Ovary (tissue), 3 donors: Measurements from ENCODE around the gene RNF38.
"Not testable (repeated sequence)": the region's sequence is repeated elsewhere in the genome, so short reads cannot be mapped to it uniquely, and the experiment has no call there.

ENCODE experiments used
- CTCF ChIP-seq, 3 donors: fragments of 450-650 bp in 2 of 3; fragments of 200-600 bp in 1 of 3; IDR thresholded peaks; one replicate each; pipeline versions ENCODE4 v1.5.1 to v1.8.0; 2016 to 2022; ENCODE audit warnings: antibody characterized with exemption in 3 of 3, mild to moderate bottlenecking in 1 of 3
- EP300 ChIP-seq: sonication (generic); formaldehyde crosslinking; IDR thresholded peaks from one replicate; pipeline ENCODE4 v1.6.1; 2017; ENCODE audit warnings: antibody characterized with exemption
- donor health status: DM: no; HTN: no; CAD: no.

- TF ChIP-seq EP300; CTCF (IDR thresholded peaks at IDR 0.05): not testable (repeated sequence)
Measured at GRCh38 chr9:36446678-36447077, 46.6 kb upstream of the RNF38 start.
